NOMO-1 treated with dmso at 0.1 percent for 144 hours (cell line): ENCODE results near the gene UBE2O.

Experiments
- DNase-seq: peaks from one replicate; lab custom pipeline; 2025; ENCODE audit not compliant: unreplicated experiment; lab: John Stamatoyannopoulos, UW

The UBE2O gene

GRCh38 chr17:76419576-76420260 lies 33.2 kb downstream of the UBE2O start:
- peak; percentile 57 for DNase-seq

GRCh38 chr17:76417499-76418143 lies 35.3 kb downstream of the UBE2O start:
- DNase-seq: no peak

- no peak for DNase-seq
Observed at GRCh38 chr17:76416899-76417298, 36.1 kb downstream of the UBE2O start.

- no peak for DNase-seq
Observed at GRCh38 chr17:76416457-76416856, 36.5 kb downstream of the UBE2O start.

GRCh38 chr17:76415786-76416185 lies 37.2 kb downstream of the UBE2O start:
- DNase-seq: no peak

GRCh38 chr17:76414334-76415295 lies 38.3 kb downstream of the UBE2O start:
- no peak for DNase-seq

- no peak for DNase-seq
Observed at GRCh38 chr17:76411247-76411646, 41.7 kb downstream of the UBE2O start.

- no peak for DNase-seq
Observed at GRCh38 chr17:76410328-76410965, 42.5 kb downstream of the UBE2O start.

- DNase-seq: peak; percentile 47
Observed at GRCh38 chr17:76408037-76408849, 44.7 kb downstream of the UBE2O start.

- DNase-seq: no peak
Observed at GRCh38 chr17:76407509-76407908, 45.4 kb downstream of the UBE2O start.

GRCh38 chr17:76405967-76406647 lies 46.8 kb downstream of the UBE2O start:
- DNase-seq: peak; percentile 79

- DNase-seq: no peak
Observed at GRCh38 chr17:76405607-76405966, 47.4 kb downstream of the UBE2O start.

- DNase-seq: no peak
Observed at GRCh38 chr17:76404976-76405563, 47.9 kb downstream of the UBE2O start.

- DNase-seq: no peak
Observed at GRCh38 chr17:76404256-76404655, 48.7 kb downstream of the UBE2O start.

GRCh38 chr17:76402711-76403110 lies 50.2 kb downstream of the UBE2O start:
- no peak for DNase-seq

GRCh38 chr17:76399175-76400172 lies 53.5 kb downstream of the UBE2O start:
- DNase-seq: no peak

GRCh38 chr17:76398523-76399174 lies 54.3 kb downstream of the UBE2O start:
- DNase-seq: no peak
